Cardiac muscle cell (in vitro differentiated cells and primary cell): ENCODE measurements around the gene GABRB3. TPM values are rescaled to one million over a fixed set of nuclear protein-coding genes. Genes with fewer than 3 reads are reported as not detected.

Source experiments
- DNase-seq, 2 donors: peaks; one replicate each; pipeline versions ENCODE4 v3.0.0 to v3.0.0-alpha.2; 2010 to 2017; ENCODE audit warnings: low read depth in 1 of 2, low spot score in 1 of 2
- H3K27ac ChIP-seq: fragments of 200-600 bp; sonication (generic); 2 replicates; pipeline ENCODE4 v1.5.1; 2016
- H3K27me3 ChIP-seq: fragments of 200-600 bp; sonication (generic); 2 replicates; pipeline ENCODE4 v1.6.0; 2016; ENCODE audit warnings: control low read depth
- H3K36me3 ChIP-seq: fragments of 200-600 bp; sonication (generic); 2 replicates; pipeline ENCODE4 v1.5.1; 2016; ENCODE audit warnings: control low read depth
- H3K4me1 ChIP-seq: fragments of 200-600 bp; sonication (generic); 2 replicates; pipeline ENCODE4 v1.8.1; 2017; ENCODE audit warnings: low read depth, mild to moderate bottlenecking, mixed run types
- H3K4me3 ChIP-seq: fragments of 200-600 bp; sonication (generic); 2 replicates; pipeline ENCODE4 v1.5.1; 2016; ENCODE audit warnings: mild to moderate bottlenecking
- H3K9me3 ChIP-seq: fragments of 200-600 bp; sonication (generic); 2 replicates; pipeline ENCODE4 v1.5.1; 2017; ENCODE audit warnings: low read depth, mild to moderate bottlenecking, control low read depth
- polyA plus RNA-seq: library from polyadenylated mRNA; unstranded; fragments of >200 nt; fragmentation: Nextera tagmentation; extraction: Ambion mirVana; gene quantifications from 2 replicates; pipeline ENCODE4 v1.2.1, GENCODE V29; 2016
- total RNA-seq: library from RNA; depleted of rRNA; stranded (reverse); fragments of >200 nt; gene quantifications from 2 replicates; pipeline ENCODE4 v1.2.3, GENCODE V29; 2016
- TF ChIP-seq, protein P1 (sequence below): IDR thresholded peaks from 2 replicates; pipeline ENCODE4 v1.5.1; 2012; ENCODE audit warnings: low read depth, mild to moderate bottlenecking, low read length

The GABRB3 gene
- total and polyA plus RNA-seq, 2 experiments from 2014 or later = 1.2 to 3.0 TPM

DNA sequence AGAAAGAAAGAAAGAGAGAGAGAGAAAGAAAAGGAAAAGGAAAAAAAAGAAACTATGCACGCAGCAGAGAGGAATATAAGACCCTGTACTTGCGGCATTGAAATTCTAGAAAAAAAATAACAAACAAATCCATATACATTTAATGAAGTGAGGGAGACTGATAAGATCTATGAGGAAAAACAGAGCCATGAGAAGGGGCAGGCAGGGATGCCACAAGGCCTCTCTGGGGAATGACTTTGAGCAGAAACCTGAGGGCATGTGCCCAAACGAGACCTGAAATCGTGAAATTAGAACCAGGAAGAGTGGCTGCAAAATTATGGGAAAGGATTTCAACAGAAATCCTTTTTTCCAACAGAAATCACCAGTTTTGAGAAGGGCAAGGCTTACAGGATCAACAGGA lies 98.4 kb downstream of the GABRB3 start:
- TF ChIP-seq, protein P1, sequence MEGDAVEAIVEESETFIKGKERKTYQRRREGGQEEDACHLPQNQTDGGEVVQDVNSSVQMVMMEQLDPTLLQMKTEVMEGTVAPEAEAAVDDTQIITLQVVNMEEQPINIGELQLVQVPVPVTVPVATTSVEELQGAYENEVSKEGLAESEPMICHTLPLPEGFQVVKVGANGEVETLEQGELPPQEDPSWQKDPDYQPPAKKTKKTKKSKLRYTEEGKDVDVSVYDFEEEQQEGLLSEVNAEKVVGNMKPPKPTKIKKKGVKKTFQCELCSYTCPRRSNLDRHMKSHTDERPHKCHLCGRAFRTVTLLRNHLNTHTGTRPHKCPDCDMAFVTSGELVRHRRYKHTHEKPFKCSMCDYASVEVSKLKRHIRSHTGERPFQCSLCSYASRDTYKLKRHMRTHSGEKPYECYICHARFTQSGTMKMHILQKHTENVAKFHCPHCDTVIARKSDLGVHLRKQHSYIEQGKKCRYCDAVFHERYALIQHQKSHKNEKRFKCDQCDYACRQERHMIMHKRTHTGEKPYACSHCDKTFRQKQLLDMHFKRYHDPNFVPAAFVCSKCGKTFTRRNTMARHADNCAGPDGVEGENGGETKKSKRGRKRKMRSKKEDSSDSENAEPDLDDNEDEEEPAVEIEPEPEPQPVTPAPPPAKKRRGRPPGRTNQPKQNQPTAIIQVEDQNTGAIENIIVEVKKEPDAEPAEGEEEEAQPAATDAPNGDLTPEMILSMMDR = no peak
- H3K27me3 ChIP-seq = no peaks in the 10 kb centered on the region
- H3K9me3 ChIP-seq = no peaks in the 10 kb centered on the region
- no peak for DNase-seq
- no peaks in the 10 kb centered on the region for H3K4me1 ChIP-seq
- H3K36me3 ChIP-seq = no peaks in the 10 kb centered on the region
- no peak overlapping the region for H3K4me3 ChIP-seq
- H3K27ac ChIP-seq = no peak overlapping the region

DNA sequence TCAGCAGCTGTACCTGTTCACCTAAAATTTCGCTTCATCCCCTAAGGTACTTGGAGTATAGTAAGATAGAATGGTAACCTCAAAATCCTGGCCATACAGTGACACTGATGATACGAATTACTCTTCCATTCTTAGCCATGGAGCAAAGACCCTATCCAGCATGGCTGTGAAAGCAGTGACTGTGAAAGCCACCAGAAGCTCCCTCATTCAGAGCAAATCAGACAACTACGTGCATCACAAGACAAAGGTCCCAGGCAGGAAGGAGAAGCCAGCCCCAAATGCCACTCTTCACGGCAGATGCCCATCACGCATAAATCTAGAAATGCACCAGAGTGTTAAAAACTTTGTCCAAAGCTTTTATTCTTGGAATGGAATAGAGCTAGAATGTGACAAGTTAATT lies 99.4 kb downstream of the GABRB3 start:
- no peaks in the 10 kb centered on the region for H3K9me3 ChIP-seq
- H3K4me1 ChIP-seq = no peaks in the 10 kb centered on the region
- TF ChIP-seq, protein P1 = no peak
- H3K27me3 ChIP-seq = no peaks in the 10 kb centered on the region
- DNase-seq = no peak
- H3K36me3 ChIP-seq = no peaks in the 10 kb centered on the region
- H3K27ac ChIP-seq = no peak overlapping the region
- H3K4me3 ChIP-seq = no peak overlapping the region

DNA sequence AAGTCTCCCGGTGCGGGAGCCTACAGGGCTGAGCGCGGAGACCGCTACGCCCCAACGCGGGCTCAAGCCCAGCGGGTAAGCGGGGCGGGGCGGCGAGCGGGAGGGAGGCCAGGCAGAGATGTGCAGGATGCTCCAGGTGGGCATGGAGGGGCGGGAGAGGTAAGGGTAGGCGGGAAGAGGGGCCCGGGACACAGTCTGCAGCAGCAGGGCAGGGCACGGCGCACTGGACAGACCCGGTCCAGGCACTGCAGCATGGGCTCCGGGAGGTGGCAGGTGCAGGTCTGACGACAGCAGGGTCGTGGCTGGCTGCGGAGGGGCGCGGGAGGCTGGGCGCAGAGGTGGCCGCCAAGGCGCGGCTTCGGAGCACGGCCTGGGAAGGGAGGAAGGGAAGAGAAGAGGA lies 102.8 kb downstream of the GABRB3 start:
- Histone ChIP-seq H3K36me3 (no peaks in the 10 kb centered on the region), H3K27me3 (no peaks in the 10 kb centered on the region), H3K4me3 (no peak overlapping the region), H3K27ac (no peak overlapping the region), H3K4me1 (peaks cover 6% of the 10 kb centered on the region), H3K9me3 (no peaks in the 10 kb centered on the region)
- TF ChIP-seq, protein P1 = no peak
- no peak for DNase-seq

DNA sequence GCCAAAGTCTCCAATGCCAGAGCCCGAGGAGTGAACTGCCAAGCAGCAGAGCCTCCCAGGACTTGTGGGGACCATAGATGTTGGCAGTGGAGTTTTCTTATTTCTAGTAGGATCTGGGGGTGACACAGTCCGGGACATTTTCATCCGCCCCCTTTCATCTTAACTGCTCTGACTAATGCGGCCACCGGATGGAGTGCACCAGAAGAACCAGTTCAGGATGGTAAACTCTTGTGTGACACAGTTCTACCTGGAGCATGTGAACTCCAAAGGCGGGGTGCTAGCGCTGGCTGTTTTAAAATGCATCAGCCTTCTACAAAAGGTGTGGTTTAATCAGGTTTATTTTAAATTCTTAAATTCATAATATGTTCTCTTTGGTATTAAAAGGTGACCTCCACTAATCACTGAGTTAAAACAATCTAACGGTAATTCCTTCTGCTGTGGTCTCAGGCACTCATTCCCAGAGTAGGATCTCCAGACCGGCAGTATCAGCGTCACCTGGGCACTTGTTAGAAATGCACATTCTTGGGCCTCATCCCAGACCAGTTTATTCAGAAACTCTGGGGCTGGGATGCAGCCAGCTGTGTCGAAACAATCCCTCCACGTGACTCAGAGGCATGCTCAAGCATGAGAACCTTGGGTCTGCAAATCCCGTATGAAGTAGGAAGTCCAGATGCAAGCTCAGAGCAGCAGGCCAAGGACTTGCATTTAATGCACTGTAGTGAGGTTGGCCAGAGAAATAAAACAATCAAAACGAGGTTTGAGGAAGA lies 105.5 kb downstream of the GABRB3 start:
- TF ChIP-seq, protein P1 = no peak
- Histone ChIP-seq H3K4me1 (peaks cover 6% of the 10 kb centered on the region), H3K36me3 (no peaks in the 10 kb centered on the region), H3K4me3 (no peak overlapping the region), H3K27me3 (no peaks in the 10 kb centered on the region), H3K27ac (no peak overlapping the region), H3K9me3 (no peaks in the 10 kb centered on the region)
- no peak for DNase-seq

DNA sequence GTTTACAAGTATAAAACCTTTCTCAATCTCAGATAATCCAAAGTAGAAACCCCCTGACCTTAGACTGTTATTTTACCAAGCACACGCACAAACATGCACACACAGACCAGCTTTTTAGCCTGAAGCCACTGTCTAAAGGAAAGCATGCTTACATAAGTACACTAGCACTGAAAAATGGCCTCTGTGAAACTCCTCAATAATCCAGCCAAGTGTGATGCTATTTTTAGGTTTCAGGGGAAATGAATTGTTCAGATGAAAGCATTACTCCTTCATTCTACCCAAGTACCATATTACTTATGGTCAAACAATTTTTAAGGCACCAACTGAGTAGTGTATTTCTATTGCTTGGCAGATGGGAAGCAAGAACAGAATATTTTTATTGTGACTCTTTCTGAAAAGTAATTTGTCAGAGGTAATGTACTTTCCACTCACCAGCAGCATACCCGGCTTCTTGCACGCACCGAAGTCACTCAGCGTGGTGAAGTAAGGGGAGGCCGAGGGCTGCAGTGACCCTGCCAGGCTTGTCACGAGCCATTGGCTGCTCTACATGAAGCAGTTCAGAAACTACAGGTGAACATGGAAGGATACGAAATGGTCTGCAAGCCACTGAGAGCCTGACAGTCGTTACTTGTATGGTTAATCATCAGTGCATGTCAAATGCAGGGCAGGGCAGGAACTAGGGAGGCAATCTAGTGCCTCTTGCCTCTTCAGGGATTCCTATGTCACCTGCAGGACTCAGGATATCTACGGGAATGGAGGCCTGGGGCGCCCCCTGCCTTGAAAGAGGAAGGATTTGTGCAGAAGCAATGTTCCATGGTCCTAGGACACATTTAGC lies 106.7 kb downstream of the GABRB3 start:
- Histone ChIP-seq H3K27ac (no peak overlapping the region), H3K9me3 (no peaks in the 10 kb centered on the region), H3K36me3 (no peaks in the 10 kb centered on the region), H3K27me3 (no peaks in the 10 kb centered on the region), H3K4me1 (peaks cover 6% of the 10 kb centered on the region), H3K4me3 (no peak overlapping the region)
- DNase-seq = peak in 1 of 2 donors; percentile 49
- TF ChIP-seq, protein P1 = no peak
